Measurements from ENCODE around the gene RNF5. TPM values are rescaled to one million over a fixed set of nuclear protein-coding genes. Genes with fewer than 3 reads are reported as not detected.

RNF5 gene
- total RNA-seq, 2 donors from 2014 or later = 98.6 to 129 TPM

DNA sequence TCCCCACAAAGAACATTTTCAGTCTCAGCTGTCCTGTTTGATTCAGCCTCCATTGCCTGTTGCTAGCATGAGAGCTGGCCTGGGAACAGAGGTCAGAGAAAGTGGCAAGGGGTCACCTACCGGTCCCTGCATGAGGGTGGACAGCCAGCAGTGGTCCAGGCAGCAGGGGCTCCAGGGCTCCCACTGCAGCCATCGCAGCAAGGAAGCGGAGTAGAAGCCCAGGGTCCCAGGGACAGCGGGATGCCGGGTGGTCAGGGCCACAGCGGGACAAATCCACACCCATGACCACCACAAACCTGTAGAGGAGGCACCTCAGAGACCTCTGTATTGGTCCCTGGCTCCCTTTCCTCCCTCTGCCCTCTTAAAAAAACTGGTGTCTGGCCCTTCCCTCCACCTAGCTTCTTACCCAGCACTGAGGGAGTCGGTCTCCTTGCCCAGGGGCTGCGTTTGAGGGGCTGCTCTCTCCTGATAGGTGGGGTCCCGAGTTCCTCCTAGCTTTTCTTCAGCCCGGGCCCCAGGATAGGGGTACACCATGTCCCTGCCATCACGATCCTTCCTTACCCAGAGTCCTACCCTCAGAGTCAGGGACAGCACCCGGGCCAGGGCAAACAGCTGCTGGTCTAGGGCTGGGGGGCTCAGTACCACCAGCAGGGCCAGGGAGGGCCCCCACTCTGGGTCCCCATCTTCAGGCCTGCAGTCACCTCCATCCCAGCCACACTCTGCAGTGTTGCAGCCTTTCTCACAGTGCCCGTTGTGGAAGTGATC is 22.7 kb downstream of the RNF5 start:
- intact Hi-C loops (cut with DNase I) = no loop called here
- no peak for TF ChIP-seq POLR2AphosphoS5 (IDR thresholded peaks at IDR 0.05)
- TF ChIP-seq CTCF (IDR thresholded peaks at IDR 0.05) = no peak
- no peak for TF ChIP-seq POLR2A (IDR thresholded peaks at IDR 0.05)

GRCh38 chr6:32202186-32202585 is 24.0 kb downstream of the RNF5 start:
- Histone ChIP-seq H3K27me3 (replicated peaks; ENCODE audit: insufficient read depth) (no peaks in the 10 kb centered on the region), H3K27ac (no peak overlapping the region), H3K9me3 (no peaks in the 10 kb centered on the region), H3K4me1 (replicated peaks) (no peaks in the 10 kb centered on the region), H3K36me3 (no peaks in the 10 kb centered on the region), H3K4me3 (no peak overlapping the region)
- WGBS = 81% methylated on average over 9 of the region's 9 CpGs
- intact Hi-C loops (cut with DNase I) = no loop called here
- no peak for TF ChIP-seq POLR2A (IDR thresholded peaks at IDR 0.05)
- no peak for TF ChIP-seq CTCF (IDR thresholded peaks at IDR 0.05)
- no peak for TF ChIP-seq POLR2AphosphoS5 (IDR thresholded peaks at IDR 0.05)
- DNase-seq (ENCODE audit: low spot score) = no peak

More for the DNA sequence above, 22.7 kb downstream of the RNF5 start:
- Histone ChIP-seq H3K27me3 (replicated peaks; ENCODE audit: insufficient read depth) (no peaks in the 10 kb centered on the region), H3K4me1 (replicated peaks) (no peaks in the 10 kb centered on the region), H3K36me3 (no peaks in the 10 kb centered on the region), H3K4me3 (no peak overlapping the region), H3K27ac (no peak overlapping the region), H3K9me3 (no peaks in the 10 kb centered on the region)
- no peak for DNase-seq (ENCODE audit: low spot score)
- 92% methylated on average over 13 of the region's 13 CpGs for WGBS

DNA sequence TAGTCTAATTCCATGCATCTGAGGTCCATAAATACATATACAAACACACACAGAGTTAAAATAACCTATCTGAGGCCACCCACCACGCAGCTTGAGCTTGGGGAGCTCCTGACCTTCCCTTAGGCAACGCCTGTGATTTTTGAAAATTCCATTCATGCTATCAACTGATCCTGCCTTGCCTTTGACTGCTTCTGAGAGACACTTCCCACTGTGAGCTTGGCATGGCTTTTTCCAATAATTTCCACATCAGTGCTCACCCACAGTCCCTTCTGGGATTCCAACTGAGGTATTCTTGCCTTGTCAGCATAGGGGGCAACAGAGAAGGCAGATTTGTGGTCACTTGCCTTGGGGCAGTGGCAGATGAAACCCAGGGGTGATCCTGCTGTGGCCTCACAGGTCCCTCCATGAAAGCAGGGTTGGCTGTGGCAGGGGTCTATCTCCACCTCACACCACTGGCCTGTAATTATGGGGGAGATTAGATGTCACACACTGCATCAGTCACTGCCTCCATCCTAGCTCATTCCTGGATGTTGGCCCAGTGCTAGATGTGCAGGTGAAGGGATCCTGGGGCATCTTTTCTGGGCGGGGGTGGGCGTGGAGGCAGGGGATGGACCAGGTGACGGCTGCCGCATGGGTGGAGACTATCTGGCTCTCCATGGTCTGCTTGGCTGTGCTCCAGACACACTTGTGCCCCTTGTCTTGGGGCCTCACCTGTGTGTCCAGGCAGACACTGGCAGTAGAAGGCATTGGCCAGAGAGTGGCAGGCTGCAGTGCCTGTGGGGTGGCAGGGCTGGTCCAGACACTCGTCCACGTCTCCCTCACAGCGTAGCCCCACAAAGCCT is 25.4 kb downstream of the RNF5 start:
- TF ChIP-seq POLR2AphosphoS5 (IDR thresholded peaks at IDR 0.05) (no peak), CTCF (IDR thresholded peaks at IDR 0.05) (no peak), POLR2A (IDR thresholded peaks at IDR 0.05) (no peak)
- no peak overlapping the region for H3K27ac ChIP-seq
- no peak overlapping the region for H3K4me3 ChIP-seq
- no peak for DNase-seq (ENCODE audit: low spot score)
- H3K27me3 ChIP-seq (replicated peaks; ENCODE audit: insufficient read depth) = no peaks in the 10 kb centered on the region
- H3K36me3 ChIP-seq = no peaks in the 10 kb centered on the region
- WGBS = 84% methylated on average over 9 of the region's 9 CpGs
- intact Hi-C loops (cut with DNase I) = no loop called here
- H3K9me3 ChIP-seq = no peaks in the 10 kb centered on the region
- no peaks in the 10 kb centered on the region for H3K4me1 ChIP-seq (replicated peaks)

GRCh38 chr6:32204268-32204715 is 26.1 kb downstream of the RNF5 start:
- no peak for DNase-seq (ENCODE audit: low spot score)
- Histone ChIP-seq H3K27me3 (replicated peaks; ENCODE audit: insufficient read depth) (no peaks in the 10 kb centered on the region), H3K4me1 (replicated peaks) (no peaks in the 10 kb centered on the region), H3K36me3 (no peaks in the 10 kb centered on the region), H3K27ac (no peak overlapping the region), H3K4me3 (no peak overlapping the region), H3K9me3 (no peaks in the 10 kb centered on the region)
- TF ChIP-seq CTCF (IDR thresholded peaks at IDR 0.05) = no peak
- TF ChIP-seq POLR2A (IDR thresholded peaks at IDR 0.05) = no peak
- no peak for TF ChIP-seq POLR2AphosphoS5 (IDR thresholded peaks at IDR 0.05)
- intact Hi-C loops (cut with DNase I) = no loop called here
- WGBS = 82% methylated on average over 3 of the region's 3 CpGs
